ENCODE results near the gene NLRP6. TPM values are rescaled to one million over a fixed set of nuclear protein-coding genes. Genes with fewer than 3 reads are reported as not detected.
A peak's percentile ranks its signal among the peaks of the same experiment; 100 is the strongest.

NLRP6 gene
- total and polyA plus RNA-seq, 2 of the 4 experiments (the other 2 are of a cell fraction), result not detected

DNA sequence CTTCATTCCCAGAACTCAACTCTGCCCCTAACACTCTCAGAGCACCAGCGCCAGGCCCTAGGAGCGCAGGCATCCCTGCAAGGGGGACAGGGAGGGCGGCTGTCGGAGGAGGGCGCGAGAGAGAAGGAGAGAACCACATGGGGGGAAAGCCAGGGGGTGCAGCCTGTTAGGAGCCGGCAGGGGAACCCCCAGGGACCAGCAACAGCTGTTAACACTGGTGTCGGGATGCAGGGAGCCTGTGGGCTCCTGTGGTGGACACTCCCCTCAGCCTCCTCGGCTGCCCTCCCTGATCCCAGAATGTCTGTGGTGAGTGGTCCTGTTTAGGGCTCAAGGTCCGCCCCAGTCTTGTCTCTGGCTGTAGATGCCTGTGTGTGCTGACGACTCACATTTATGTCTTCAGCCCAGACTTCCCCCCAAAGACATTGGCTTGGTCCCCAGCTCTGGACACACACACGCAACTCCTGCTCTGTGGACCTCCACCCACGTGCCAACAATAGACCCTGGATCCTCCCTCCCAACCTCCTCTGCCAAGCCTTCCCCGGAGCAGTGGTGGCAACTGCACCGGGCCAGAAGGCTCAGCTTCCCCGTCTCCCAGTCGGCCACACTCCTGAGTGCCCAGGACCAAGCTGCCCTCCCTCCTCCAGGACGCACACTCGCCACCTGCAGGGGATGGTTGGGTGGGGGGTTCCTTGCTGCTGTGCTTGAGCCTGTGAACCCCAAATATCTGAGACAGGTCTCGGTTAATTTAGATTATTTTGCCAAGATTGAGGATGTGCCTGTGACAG lies 21.9 kb downstream of the NLRP6 start:
- Histone ChIP-seq H2AK5ac (ENCODE audit: low read depth, low read length) (no peak overlapping the region; the same call in 1 of the 2 replicates), H3K27me3 (ENCODE audit: control insufficient read depth, insufficient read depth, low read length) (peaks cover 8% of the 10 kb centered on the region), H3K14ac (replicated peaks; ENCODE audit: low read depth, low read length) (no peak overlapping the region), H2BK5ac (ENCODE audit: low read depth, low read length, poor library complexity, severe bottlenecking) (no peak overlapping the region), H4K20me1 (ENCODE audit: insufficient read depth, low read length) (no peaks in the 10 kb centered on the region), H3K4ac (ENCODE audit: low read depth, low read length) (no peak overlapping the region), H3K4me2 (ENCODE audit: low read depth, low read length) (peak overlapping the region; percentile 8; the same call in 1 of the 2 replicates), H2AK9ac (replicated peaks; ENCODE audit: low read depth, low read length, poor library complexity) (no peak overlapping the region), H3K79me1 (ENCODE audit: low read depth in 1 of 2, low read length in 2 of 2) (no peaks in the 10 kb centered on the region), H4K5ac (ENCODE audit: low read depth, low read length) (no peak overlapping the region), H3K9ac (ENCODE audit: low read depth, low read length) (no peak overlapping the region), H2AFZ (replicated peaks; ENCODE audit: low read length, poor library complexity) (no peak overlapping the region), H2BK120ac (ENCODE audit: low read depth, low read length) (no peak overlapping the region), H3K36me3 (ENCODE audit: control insufficient read depth, insufficient read depth, low read length) (no peaks in the 10 kb centered on the region), H3K18ac (ENCODE audit: low read depth, low read length) (no peak overlapping the region), H3K4me1 (ENCODE audit: control insufficient read depth, insufficient read depth, low read length) (no peaks in the 10 kb centered on the region; the same call in 1 of the 2 replicates), H3K9me3 (ENCODE audit: control insufficient read depth, insufficient read depth, low read length) (no peaks in the 10 kb centered on the region), H3K27ac (ENCODE audit: insufficient read depth, low read length) (no peak overlapping the region), H4K8ac (ENCODE audit: low read depth in 2 of 2, low read length in 2 of 2) (no peak overlapping the region), H3K9me1 (ENCODE audit: insufficient read depth, low read length) (no peaks in the 10 kb centered on the region), H2BK20ac (ENCODE audit: low read depth, low read length) (no peak overlapping the region), H3K56ac (ENCODE audit: extremely low read depth, insufficient read depth, low read length) (no peak overlapping the region), H3K23ac (ENCODE audit: low read depth, low read length) (0 out of 2 replicates have a peak overlapping the region, but pooled peaks have one; percentile 16), H3K4me3 (ENCODE audit: insufficient read depth, low read depth, low read length) (no peak overlapping the region), H4K91ac (ENCODE audit: insufficient read depth, low read depth, low read length) (no peak overlapping the region), H2BK15ac (ENCODE audit: low read depth, low read length) (no peak overlapping the region)
- no TSS peak for BruUV-seq (replicated peaks)
- POLR2A ChIA-PET (ENCODE audit: unreplicated experiment), result no interaction called here
- in situ Hi-C loops (cut with MboI; ENCODE audit: low sequenced_read_pairs) (loop anchor here (10.0 kb wide), 2 partner anchors 55 to 155 kb away; partner anchors contain the start of gene PTDSS2), dilution Hi-C loops (cut with HindIII; ENCODE audit: low sequenced_read_pairs, unreplicated experiment) (no loop called here), intact Hi-C loops (cut with micrococcal nuclease) (no loop called here)
- ATAC-seq (ENCODE audit: low read depth) (peak; percentile 40), DNase-seq (peak; percentile 28)
- CTCF ChIA-PET, result no interaction called here
- TF ChIP-seq MXI1 (IDR thresholded peaks at IDR 0.05; ENCODE audit: borderline replicate concordance, low read depth, low read length) (no peak), POLR2A (IDR thresholded peaks at IDR 0.05; ENCODE audit: low read depth, low read length) (no peak), BHLHE40 (IDR thresholded peaks at IDR 0.05; ENCODE audit: low read depth, low read length) (no peak), SMC3 (IDR thresholded peaks at IDR 0.05; ENCODE audit: low read depth, low read length) (peak; percentile 9; the same call in 1 of the 2 replicates), RAD21 (IDR thresholded peaks at IDR 0.05; ENCODE audit: low read length) (peak; percentile 26; the same call in 1 of the 2 replicates), CEBPB (IDR thresholded peaks at IDR 0.05; ENCODE audit: low read depth, low read length) (no peak)
- TF ChIP-seq, protein P1, sequence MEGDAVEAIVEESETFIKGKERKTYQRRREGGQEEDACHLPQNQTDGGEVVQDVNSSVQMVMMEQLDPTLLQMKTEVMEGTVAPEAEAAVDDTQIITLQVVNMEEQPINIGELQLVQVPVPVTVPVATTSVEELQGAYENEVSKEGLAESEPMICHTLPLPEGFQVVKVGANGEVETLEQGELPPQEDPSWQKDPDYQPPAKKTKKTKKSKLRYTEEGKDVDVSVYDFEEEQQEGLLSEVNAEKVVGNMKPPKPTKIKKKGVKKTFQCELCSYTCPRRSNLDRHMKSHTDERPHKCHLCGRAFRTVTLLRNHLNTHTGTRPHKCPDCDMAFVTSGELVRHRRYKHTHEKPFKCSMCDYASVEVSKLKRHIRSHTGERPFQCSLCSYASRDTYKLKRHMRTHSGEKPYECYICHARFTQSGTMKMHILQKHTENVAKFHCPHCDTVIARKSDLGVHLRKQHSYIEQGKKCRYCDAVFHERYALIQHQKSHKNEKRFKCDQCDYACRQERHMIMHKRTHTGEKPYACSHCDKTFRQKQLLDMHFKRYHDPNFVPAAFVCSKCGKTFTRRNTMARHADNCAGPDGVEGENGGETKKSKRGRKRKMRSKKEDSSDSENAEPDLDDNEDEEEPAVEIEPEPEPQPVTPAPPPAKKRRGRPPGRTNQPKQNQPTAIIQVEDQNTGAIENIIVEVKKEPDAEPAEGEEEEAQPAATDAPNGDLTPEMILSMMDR (conservative IDR thresholded peaks at IDR 0.05; ENCODE audit: low read depth, low read length), result peak; percentile 42
- 0% methylated on average over 3 of the region's 20 CpGs; no CpG with 5 or more reads in 1 of the 2 experiments for WGBS, 2 experiments (ENCODE audit: extremely low coverage in 2 of 2, insufficient read length in 1 of 2)
